Spleen (tissue), 7 donors: ENCODE measurements around the gene PODXL.

Experiments
- CTCF ChIP-seq, 11 experiments: fragments of 200-600 bp in 7 of 11; fragments of 450-650 bp in 4 of 11; sonication (generic) in 4 of 11; IDR thresholded peaks in 8 of 11; conservative IDR thresholded peaks in 3 of 11; 1 replicate in 7 of 11; 2 replicates in 4 of 11; pipeline versions ENCODE4 v1.4.0 to v1.8.0; 2016 to 2021; ENCODE audit warnings: antibody characterized with exemption in 11 of 11, inconsistent platforms in 4 of 11, mild to moderate bottlenecking in 1 of 11
- POLR2A ChIP-seq, 3 donors: fragments of 450-650 bp; IDR thresholded peaks; one replicate each; pipeline ENCODE4 v1.5.1; 2017; ENCODE audit warnings: antibody characterized with exemption in 3 of 3, mild to moderate bottlenecking in 1 of 3
- donor health status: DM: no; HTN: no; CAD: no; lungs with moderate emphysema.
- donor health status: DM: no; HTN: no; CAD: no.
- donor health status: DM: no; HTN: no; CAD: no.

DNA sequence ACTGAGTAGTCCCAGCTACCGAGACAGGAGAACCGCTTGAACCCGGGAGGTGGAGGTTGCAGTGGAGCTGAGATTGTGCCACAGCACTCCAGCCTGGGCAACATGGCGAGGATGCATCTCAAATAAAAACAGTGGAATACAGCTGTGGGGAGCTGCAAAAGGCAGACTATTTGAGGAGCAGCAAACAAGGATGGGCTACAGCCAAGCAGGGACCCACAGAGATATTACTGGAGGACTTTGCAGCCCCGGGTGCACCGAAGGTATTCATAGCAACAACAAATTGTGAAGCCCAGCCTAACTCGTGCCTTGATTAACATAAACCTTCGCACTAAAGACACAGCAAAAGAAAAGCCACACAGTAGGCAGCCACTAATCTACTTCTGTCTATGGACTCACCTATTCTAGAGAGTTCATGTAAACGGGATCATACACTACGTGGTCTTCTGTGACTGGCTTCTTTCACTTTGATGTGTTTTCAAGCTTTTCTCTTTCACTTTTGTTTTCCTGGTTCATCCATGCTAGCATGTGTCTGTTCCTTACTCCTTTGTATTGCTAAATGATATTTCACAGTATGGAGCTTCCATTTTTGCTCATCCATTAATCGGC is 34.0 kb downstream of the PODXL start:
- no peak for TF ChIP-seq POLR2A (IDR thresholded peaks at IDR 0.05)
- TF ChIP-seq CTCF (IDR thresholded peaks at IDR 0.05 in 8 of 11, conservative IDR thresholded peaks at IDR 0.05 in 3 of 11), result no peak
